OCI-M2 (cell line): ENCODE data around the gene MIPOL1.
"Not testable (repeated sequence)": the region's sequence is repeated elsewhere in the genome, so short reads cannot be mapped to it uniquely, and the experiment has no call there.

Experiments
- DNase-seq: peaks from one replicate; lab custom pipeline; 2025; ENCODE audit not compliant: unreplicated experiment; lab: John Stamatoyannopoulos, UW

MIPOL1 gene

GRCh38 chr14:37197421-37198272 is at the start of gene MIPOL1:
TSS of gene MIPOL1 (plus strand) at chr14:37197937. CDS start at chr14:37247889, 49,952 bp downstream.
- peak; percentile 64 for DNase-seq

- DNase-seq, result no peak
Observed at GRCh38 chr14:37150414-37150813, 47.3 kb upstream of the MIPOL1 start.

- no peak for DNase-seq
Observed at GRCh38 chr14:37153005-37153404, 44.7 kb upstream of the MIPOL1 start.

- DNase-seq, result no peak
Observed at GRCh38 chr14:37153483-37153882, 44.3 kb upstream of the MIPOL1 start.

- no peak for DNase-seq
Observed at GRCh38 chr14:37157987-37158386, 39.8 kb upstream of the MIPOL1 start.

GRCh38 chr14:37162307-37162706 is 35.4 kb upstream of the MIPOL1 start:
- DNase-seq, result not testable (repeated sequence)

GRCh38 chr14:37165794-37166193 is 31.9 kb upstream of the MIPOL1 start:
- DNase-seq, result no peak

- DNase-seq, result no peak
Observed at GRCh38 chr14:37167151-37168047, 30.3 kb upstream of the MIPOL1 start.

- DNase-seq, result no peak
Observed at GRCh38 chr14:37168721-37169120, 29.0 kb upstream of the MIPOL1 start.

- no peak for DNase-seq
Observed at GRCh38 chr14:37170237-37170636, 27.5 kb upstream of the MIPOL1 start.

- DNase-seq, result no peak
Observed at GRCh38 chr14:37170993-37171392, 26.7 kb upstream of the MIPOL1 start.

- DNase-seq, result no peak
Observed at GRCh38 chr14:37171678-37172023, 26.1 kb upstream of the MIPOL1 start.

GRCh38 chr14:37172024-37172869 is 25.5 kb upstream of the MIPOL1 start, which contains the start of gene SLC25A21:
TSS of gene SLC25A21 (minus strand) at chr14:37172606.
- DNase-seq, result peak; percentile 91

- DNase-seq, result no peak
Observed at GRCh38 chr14:37172936-37173614, 24.7 kb upstream of the MIPOL1 start.

- DNase-seq, result no peak
Observed at GRCh38 chr14:37179896-37180502, 17.7 kb upstream of the MIPOL1 start.

- not testable (repeated sequence) for DNase-seq
Observed at GRCh38 chr14:37180886-37181285, 16.9 kb upstream of the MIPOL1 start.

GRCh38 chr14:37181441-37181840 is 16.3 kb upstream of the MIPOL1 start:
- no peak for DNase-seq

GRCh38 chr14:37184520-37184919 is 13.2 kb upstream of the MIPOL1 start:
- DNase-seq, result not testable (repeated sequence)

GRCh38 chr14:37185670-37186069 is 12.1 kb upstream of the MIPOL1 start:
- no peak for DNase-seq

- DNase-seq, result no peak
Observed at GRCh38 chr14:37186865-37187264, 10.9 kb upstream of the MIPOL1 start.
